GM18909 (cell line): ENCODE data around the gene C4A.
"Not testable (repeated sequence)": the region's sequence is repeated elsewhere in the genome, so short reads cannot be mapped to it uniquely, and the experiment has no call there.

Experiments
- ATAC-seq: cut with Tn5 transposase; IDR thresholded peaks from one replicate; pipeline ENCODE4 v1.9.1; 2021; ENCODE audit warnings: mild to moderate bottlenecking; ENCODE audit not compliant: unreplicated experiment, poor library complexity

The C4A gene

DNA sequence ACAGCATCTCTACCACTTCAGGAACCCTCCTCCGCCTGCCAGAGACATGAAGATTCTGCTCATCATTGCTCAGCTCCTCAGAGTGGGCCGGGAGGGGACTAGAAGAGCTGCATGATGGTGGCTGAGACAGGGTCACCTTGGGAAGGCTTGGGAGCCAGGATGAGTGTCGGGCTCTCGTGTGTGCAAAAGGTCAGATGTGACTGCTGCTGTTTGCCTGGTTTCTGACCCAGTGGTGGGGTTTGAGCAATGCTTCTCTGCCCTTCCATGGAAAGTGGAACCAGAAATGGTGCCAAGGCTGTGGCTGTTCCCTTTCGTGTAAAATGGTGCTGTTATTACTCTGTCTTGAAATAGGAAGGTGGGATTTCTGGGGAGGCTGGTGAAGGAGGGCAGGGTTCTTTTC, 31.9 kb downstream of the C4A start:
- not testable (repeated sequence) for ATAC-seq

DNA sequence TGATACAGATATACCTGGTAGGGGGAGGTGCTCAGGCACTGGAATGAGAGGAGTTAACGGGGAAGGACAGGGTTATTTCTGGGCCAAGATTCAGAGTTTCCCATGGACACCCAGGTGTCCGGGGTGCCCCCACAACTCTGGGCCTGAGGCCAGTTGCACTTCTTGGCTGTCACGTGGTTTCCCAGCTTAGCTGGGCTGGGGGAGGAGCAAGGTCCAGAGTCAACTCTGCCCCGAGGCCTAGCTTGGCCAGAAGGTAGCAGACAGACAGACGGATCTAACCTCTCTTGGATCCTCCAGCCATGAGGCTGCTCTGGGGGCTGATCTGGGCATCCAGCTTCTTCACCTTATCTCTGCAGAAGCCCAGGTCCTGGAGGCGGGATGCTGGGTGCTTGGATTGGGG, 32.7 kb downstream of the C4A start, which contains the start of gene C4B:
Gene C4B (plus strand): TSS at position 249 of the 400 bp plus-strand sequence. CDS start 51 bp downstream, at position 300.
- ATAC-seq, result not testable (repeated sequence)

DNA sequence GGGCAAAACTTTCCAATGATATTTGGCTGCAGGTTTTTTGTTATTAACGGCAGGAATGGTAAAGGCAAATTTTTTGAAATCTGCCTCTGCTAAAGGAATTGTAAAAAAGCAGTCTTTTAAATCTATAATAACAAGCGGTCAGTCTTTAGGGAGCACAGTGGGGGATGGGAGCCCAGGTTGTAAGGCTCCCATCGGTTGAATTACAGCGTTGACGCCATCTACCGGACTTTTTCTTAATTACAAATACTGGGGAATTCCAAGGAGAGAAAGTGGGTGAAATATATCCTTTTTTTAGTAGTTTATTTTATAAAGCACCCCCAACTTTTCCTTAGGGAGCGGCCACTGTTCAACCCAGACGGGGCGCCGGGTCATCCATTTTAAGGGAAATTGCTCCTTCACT, 40.2 kb downstream of the C4A start:
- ATAC-seq, result not testable (repeated sequence)

DNA sequence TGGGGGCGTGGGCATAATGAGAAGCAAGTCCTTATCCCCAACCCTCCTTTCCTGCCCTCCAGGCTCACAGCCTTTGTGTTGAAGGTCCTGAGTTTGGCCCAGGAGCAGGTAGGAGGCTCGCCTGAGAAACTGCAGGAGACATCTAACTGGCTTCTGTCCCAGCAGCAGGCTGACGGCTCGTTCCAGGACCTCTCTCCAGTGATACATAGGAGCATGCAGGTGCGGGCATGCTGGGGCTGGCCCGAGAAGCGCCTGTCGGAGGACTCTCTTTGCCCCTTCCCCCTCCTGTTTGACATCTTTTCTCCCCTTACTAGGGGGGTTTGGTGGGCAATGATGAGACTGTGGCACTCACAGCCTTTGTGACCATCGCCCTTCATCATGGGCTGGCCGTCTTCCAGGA, 46.8 kb downstream of the C4A start:
- not testable (repeated sequence) for ATAC-seq

DNA sequence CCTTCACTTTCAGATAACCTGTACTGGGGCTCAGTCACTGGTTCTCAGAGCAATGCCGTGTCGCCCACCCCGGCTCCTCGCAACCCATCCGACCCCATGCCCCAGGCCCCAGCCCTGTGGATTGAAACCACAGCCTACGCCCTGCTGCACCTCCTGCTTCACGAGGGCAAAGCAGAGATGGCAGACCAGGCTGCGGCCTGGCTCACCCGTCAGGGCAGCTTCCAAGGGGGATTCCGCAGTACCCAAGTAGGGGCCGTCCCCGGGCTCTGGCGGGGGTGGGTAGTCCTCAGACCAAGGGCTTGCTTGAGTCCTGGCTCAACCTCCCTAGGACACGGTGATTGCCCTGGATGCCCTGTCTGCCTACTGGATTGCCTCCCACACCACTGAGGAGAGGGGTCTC, 47.7 kb downstream of the C4A start:
- ATAC-seq, result not testable (repeated sequence)

DNA sequence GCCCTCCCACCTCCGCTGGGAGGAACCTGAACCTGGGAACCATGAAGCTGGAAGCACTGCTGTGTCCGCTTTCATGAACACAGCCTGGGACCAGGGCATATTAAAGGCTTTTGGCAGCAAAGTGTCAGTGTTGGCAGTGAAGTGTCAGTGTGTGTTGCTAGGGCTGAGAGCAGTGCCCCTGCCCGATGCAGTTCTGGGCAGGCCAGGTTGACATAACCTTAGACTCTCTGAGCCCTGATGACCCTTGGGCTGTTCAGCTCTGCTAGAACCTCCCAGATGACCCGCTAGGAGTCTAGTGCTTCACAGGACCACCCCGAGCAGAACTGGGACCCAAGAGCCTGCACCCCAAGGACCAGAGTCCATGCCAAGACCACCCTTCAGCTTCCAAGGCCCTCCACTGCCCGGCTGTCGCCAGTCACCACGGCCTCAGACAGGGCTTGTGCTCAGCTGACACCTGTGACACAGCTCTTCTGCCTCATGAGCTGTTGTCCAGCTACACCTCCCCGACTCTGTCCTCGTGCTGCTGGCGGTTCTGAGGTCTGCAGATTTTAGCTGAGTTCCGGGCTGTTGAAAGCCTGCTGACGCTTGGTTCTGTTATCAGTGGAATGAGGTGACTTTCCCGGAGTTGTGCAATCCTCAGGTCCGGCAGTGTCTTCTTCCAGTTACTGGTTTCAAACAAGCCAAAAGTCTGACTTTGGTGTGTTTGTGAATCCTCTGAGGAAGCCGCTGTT, 53.6 kb downstream of the C4A start:
- ATAC-seq, result not testable (repeated sequence)

DNA sequence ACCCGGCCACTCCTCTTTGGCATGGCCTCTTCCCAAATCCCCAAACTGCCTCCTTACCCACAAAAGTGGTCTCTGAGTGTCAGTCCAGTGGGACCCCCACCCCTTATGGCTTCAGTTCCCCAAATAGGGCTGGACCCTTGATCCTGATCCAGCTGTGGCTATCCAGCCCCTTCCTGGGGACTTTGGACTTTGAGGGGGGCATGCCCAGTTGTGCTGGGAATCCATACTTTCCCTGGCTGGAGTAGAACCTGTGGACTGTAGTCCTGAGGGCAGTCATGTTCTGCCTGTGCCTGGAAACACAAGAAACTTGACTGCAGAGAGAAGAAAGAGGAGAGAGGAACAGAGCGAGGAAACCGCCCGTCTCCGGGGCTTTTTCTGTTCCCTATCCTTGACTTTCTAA, 55.3 kb downstream of the C4A start:
- ATAC-seq, result not testable (repeated sequence)

DNA sequence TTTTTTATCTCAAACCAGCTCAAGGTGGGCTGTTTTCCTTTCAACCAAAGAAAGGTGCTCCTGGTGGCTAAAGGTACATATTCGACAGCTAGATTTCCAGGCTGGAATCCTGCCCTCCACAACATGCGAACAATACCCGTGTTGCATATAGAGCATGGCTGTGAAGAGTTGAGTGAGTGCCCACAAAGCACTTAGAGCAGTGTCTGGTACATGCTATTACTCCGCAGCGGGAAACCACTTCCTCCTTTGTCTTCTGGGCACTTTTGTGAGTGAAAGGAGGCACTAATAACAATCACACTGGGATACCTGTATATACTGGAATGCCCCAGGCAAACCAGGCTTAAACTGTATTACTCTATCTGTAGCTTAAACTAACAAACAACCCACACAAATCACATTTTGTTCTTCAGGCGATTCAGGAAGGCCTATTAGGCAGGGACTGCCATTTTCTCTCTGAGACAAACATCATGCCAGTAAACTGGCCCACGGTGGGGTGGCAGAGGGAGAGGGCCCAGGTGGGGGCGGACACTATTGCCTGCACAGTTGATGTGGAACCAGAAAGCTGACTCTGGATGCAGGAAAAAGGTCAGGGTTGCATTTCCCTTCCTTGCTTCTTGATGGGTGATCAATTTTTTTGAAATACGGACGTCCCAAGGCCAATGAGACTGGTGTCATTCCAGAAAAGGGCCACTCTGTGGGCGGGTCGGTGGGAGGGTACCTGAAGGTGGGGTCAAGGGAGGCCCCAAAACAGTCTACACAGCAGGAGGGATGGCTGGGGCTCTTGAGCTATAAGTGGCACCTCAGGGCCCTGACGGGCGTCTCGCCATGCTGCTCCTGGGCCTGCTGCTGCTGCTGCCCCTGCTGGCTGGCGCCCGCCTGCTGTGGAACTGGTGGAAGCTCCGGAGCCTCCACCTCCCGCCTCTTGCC, 56.0 kb downstream of the C4A start, which contains the start of gene CYP21A2:
Gene CYP21A2 (plus strand): TSS at position 818 of the 927 bp plus-strand sequence. CDS start 8 bp downstream, at position 826.
- ATAC-seq, result not testable (repeated sequence)

DNA sequence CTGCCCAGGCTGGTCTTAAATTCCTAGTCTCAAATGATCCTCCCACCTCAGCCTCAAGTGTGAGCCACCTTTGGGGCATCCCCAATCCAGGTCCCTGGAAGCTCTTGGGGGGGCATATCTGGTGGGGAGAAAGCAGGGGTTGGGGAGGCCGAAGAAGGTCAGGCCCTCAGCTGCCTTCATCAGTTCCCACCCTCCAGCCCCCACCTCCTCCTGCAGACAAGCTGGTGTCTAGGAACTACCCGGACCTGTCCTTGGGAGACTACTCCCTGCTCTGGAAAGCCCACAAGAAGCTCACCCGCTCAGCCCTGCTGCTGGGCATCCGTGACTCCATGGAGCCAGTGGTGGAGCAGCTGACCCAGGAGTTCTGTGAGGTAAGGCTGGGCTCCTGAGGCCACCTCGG, 57.0 kb downstream of the C4A start:
- ATAC-seq, result not testable (repeated sequence)

DNA sequence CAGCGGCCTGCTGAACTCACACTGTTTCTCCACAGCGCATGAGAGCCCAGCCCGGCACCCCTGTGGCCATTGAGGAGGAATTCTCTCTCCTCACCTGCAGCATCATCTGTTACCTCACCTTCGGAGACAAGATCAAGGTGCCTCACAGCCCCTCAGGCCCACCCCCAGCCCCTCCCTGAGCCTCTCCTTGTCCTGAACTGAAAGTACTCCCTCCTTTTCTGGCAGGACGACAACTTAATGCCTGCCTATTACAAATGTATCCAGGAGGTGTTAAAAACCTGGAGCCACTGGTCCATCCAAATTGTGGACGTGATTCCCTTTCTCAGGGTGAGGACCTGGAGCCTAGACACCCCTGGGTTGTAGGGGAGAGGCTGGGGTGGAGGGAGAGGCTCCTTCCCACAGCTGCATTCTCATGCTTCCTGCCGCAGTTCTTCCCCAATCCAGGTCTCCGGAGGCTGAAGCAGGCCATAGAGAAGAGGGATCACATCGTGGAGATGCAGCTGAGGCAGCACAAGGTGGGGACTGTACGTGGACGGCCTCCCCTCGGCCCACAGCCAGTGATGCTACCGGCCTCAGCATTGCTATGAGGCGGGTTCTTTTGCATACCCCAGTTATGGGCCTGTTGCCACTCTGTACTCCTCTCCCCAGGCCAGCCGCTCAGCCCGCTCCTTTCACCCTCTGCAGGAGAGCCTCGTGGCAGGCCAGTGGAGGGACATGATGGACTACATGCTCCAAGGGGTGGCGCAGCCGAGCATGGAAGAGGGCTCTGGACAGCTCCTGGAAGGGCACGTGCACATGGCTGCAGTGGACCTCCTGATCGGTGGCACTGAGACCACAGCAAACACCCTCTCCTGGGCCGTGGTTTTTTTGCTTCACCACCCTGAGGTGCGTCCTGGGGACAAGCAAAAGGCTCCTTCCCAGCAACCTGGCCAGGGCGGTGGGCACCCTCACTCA, 57.7 kb downstream of the C4A start:
- ATAC-seq, result not testable (repeated sequence)

DNA sequence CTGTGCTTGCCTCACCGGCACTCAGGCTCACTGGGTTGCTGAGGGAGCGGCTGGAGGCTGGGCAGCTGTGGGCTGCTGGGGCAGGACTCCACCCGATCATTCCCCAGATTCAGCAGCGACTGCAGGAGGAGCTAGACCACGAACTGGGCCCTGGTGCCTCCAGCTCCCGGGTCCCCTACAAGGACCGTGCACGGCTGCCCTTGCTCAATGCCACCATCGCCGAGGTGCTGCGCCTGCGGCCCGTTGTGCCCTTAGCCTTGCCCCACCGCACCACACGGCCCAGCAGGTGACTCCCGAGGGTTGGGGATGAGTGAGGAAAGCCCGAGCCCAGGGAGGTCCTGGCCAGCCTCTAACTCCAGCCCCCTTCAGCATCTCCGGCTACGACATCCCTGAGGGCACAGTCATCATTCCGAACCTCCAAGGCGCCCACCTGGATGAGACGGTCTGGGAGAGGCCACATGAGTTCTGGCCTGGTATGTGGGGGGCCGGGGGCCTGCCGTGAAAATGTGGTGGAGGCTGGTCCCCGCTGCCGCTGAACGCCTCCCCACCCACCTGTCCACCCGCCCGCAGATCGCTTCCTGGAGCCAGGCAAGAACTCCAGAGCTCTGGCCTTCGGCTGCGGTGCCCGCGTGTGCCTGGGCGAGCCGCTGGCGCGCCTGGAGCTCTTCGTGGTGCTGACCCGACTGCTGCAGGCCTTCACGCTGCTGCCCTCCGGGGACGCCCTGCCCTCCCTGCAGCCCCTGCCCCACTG, 58.6 kb downstream of the C4A start:
- ATAC-seq, result not testable (repeated sequence)

DNA sequence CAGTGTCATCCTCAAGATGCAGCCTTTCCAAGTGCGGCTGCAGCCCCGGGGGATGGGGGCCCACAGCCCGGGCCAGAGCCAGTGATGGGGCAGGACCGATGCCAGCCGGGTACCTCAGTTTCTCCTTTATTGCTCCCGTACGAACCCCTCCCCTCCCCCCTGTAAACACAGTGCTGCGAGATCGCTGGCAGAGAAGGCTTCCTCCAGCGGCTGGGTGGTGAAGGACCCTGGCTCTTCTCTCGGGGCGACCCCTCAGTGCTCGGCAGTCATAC, 59.1 kb downstream of the C4A start:
- not testable (repeated sequence) for ATAC-seq

DNA sequence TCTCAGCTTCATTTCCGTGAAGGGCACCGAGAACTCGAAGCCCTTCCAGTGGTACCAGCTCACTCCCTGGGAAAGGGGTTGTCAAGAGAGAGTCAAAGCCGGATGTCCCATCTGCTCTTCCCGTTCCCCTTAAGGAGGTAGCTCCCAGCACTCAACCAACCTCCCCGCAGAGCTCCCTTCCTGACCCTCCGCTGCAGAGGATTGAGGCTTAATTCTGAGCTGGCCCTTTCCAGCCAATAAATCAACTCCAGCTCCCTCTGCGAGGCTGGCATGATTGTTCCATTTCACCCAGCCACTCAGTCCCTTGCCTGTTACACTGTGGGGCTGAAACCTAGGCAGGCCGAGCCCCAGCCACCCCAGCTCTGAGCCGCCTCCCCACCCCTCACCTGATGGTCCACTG, 59.5 kb downstream of the C4A start:
- ATAC-seq, result not testable (repeated sequence)

DNA sequence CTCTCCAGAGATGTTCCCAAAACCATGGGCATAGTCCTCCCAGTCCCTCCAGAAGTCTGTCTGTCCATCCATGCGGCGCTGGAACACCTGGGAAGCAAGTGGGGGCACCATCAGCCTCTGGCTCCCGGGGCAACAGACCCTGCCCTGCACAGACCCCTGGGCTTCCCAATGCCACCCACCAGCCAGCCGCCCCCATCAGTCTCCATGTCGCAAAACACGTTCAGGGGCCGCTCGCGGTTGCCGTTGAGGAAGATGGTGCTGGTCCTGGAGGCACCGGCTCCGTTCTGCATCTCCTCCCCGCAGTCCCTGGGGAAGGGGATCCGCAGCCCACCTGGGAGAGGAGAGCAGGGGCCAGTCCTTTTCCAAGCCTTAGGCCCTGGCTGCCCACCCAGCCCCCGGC, 60.4 kb downstream of the C4A start:
- ATAC-seq, result not testable (repeated sequence)

DNA sequence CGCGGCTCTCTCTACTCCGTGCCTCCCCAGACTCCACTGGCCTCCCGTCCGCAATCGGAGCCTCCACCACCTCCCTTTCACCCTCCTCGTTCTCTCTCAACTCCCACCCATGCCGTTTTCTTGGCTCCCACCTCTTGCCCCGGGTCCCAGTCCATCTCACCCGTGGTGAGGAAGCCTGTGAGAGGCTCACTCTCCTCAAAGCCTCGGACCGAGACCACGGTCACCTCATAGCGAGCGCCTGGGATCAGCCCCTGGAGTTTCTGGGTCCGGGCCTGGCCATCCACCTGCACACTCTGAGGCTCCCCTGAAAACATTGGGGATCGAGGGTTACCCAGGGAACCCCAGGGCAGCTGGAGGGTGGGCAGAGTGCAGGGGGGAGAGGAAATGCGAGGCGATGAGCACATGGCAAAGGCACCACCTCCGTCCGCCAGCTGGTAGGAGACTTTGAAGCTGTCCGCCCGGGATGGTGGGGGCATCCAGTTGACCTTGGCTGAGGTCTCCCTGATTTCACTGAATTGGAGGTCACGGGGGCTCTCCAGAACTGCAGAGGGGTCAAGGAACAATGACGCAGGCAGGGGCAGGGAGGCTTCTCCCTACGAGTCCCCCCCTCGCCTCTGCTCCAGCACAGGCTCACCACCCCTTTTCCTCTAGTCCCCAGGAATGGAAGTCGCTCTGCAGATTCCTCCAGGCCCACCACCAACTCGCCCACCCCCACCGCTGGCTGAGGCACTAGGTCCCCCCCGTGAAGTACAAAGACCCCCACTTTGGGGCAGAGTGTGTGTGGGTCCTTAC, 61.9 kb downstream of the C4A start:
- not testable (repeated sequence) for ATAC-seq

DNA sequence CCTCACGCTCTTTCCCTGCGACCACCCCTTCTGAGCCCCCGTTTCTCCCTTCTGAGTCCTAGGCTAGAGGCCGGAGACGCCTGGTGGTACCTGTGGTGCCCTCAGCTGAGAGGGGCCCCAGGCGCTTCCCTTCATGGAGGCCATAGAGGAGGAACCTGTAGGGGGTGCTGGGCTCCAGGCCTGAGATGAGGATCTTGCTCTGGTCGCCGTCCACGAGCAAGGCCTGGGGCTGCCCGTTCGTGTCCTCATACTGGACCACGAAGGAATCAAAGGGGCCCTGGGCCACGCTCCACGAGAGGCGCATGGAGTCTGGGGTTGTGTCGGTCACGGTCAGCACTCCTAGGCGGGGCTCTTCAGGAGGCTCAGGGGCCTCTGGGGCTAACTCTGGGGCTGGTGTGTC, 63.1 kb downstream of the C4A start:
- ATAC-seq, result not testable (repeated sequence)

DNA sequence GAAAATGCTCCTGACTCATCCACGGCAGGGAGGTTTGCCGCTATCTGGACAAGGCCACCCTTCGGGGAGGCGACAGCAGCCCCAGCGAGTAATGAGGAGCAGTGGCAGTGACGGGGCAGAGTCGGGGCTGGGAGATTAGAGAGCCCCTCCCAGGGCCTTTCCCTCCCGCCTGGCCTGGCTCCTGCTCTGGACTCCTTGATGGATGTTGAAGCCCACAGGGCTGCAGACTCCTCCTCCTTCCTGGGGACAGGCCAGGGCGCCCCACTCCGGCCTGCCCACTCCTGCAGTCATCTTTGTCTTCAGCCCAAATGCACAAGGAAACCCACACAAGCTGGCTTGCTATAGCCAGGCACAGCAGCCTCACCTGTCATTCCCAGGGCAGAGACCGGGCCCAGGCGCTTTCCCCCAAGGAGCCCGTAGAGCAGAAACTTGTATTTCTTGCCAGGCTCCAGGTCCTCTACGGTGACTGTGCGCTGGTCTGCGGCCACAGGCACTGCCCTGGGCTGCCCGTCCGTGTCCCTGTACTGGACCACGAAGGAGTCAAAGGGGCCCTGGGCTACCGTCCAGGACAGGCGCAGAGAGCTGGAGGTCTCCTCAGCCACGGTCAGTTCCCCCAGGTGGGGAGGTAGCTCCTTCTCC, 64.1 kb downstream of the C4A start:
- ATAC-seq, result no peak

DNA sequence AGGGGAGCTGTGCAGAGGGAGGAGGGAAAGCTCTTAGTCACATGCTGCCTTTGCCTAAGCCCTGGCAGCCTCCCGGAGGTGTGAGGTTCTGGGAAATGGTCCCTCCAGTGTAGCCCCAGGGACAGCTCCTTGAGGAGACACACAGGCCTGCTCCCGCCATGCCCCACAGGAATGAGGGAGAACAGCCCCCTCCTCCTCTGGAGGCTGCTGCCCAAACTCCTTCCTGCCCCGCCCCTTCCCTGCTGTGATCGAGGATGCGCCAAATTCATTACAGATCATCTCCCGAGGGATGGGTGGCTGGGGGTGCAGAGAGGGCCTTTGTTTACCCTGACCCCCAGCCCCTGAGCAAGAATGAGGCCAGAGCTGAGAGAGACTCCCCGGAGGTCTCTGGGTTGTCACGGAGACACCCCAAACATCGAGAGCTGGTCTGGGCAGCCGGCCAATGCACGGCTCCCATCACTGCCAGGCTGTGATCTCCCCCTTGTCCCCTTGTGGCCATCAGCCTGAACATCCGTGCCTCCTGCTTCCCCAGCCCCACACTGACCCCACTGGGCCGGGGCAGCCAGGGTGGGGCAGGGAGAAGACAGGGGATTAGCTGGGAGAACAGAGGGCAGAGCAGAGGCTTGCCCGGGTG, 64.7 kb downstream of the C4A start:
- ATAC-seq, result no peak
